H1 (cell line): Measurements from ENCODE around the gene PTPN12.
"Not testable (repeated sequence)": the region's sequence is repeated elsewhere in the genome, so short reads cannot be mapped to it uniquely, and the experiment has no call there.

Experiments
- HDAC6 ChIP-seq: IDR thresholded peaks from one replicate; pipeline ENCODE4 v1.7.1; 2012; ENCODE audit warnings: low read depth, mild to moderate bottlenecking, inconsistent platforms, low read length, moderate library complexity
- POLR2A ChIP-seq, 2 experiments: IDR thresholded peaks; 1 replicate in 1 of 2; 2 replicates in 1 of 2; pipeline ENCODE4 v1.6.1; 2011; ENCODE audit warnings: low read depth in 2 of 2, low read length in 2 of 2, mild to moderate bottlenecking in 2 of 2; ENCODE audit errors: control extremely low read depth in 1 of 2
- POLR2AphosphoS5 ChIP-seq: IDR thresholded peaks from 2 replicates; pipeline ENCODE4 v1.6.1; 2011; ENCODE audit warnings: low read depth, low read length

DNA sequence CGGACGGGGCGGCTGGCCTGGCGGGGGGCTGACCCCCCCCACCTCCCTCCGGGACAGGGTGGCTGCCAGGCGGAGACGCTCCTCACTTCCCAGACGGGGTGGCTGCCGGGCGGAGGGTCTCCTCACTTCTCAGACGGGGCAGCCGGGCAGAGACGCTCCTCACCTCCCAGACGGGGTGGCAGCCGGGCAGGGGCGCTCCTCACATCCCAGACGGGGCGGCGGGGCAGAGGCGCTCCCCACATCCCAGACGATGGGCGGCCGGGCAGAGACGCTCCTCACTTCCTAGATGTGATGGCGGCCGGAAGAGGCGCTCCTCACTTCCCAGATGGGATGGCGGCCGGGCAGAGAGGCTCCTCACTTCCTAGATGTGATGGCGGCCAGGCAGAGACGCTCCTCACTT, 3.0 kb upstream of the PTPN12 start:
- not testable (repeated sequence) for TF ChIP-seq HDAC6; POLR2A (IDR thresholded peaks at IDR 0.05; ENCODE audit: control extremely low read depth in 1 of 2, low read depth in 2 of 2, low read length in 2 of 2); POLR2AphosphoS5
